ENCODE measurements around the gene HOXA6.

DNA sequence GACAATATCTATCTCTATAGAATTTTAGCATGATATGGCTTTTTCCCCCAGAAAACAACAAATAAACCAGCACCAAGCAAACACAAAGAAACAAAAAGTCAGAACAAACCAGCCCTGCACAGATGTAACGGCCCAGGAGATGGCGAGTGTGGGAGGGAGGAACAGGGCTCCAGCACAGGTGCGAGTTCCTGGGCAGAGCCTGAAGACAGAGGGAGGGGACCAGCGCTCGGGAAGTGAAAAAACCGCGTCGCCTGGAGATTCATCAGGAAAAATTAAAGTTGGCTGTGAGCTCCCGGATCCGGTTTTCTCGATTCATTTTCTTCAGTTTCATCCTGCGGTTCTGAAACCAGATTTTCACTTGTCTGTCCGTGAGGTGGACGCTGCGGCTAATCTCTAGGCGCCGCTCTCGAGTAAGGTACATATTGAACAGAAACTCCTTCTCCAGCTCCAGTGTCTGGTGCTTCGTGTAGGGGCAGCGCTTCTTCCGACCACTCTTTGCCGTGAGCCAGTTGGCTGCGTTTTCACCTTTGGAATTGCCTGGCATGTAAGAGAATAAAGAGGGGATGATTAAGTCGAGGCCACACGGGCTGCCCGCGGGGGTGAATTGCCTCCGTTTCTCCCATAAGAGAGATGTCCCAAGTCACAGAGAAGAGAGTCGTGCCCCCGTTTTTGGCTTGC, 24.2 kb upstream of the HOXA6 start:
- TF ChIP-seq, protein P1, sequence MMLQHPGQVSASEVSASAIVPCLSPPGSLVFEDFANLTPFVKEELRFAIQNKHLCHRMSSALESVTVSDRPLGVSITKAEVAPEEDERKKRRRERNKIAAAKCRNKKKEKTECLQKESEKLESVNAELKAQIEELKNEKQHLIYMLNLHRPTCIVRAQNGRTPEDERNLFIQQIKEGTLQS (IDR thresholded peaks at IDR 0.05; ENCODE audit: borderline replicate concordance, extremely low read depth, low read depth, low read length), result no peak
- TF ChIP-seq CBX3 (IDR thresholded peaks at IDR 0.05; ENCODE audit: borderline replicate concordance, low read depth) (no peak), CREB1 (IDR thresholded peaks at IDR 0.05; ENCODE audit: low read depth) (no peak), BRCA1 (IDR thresholded peaks at IDR 0.05; ENCODE audit: low read depth, low read length) (no peak), YY1 (IDR thresholded peaks at IDR 0.05; ENCODE audit: low read depth, low read length) (no peak), ZBTB40 (IDR thresholded peaks at IDR 0.05; ENCODE audit: borderline replicate concordance) (no peak), EP300 (IDR thresholded peaks at IDR 0.05; ENCODE audit: borderline replicate concordance in 1 of 2, control insufficient read depth in 1 of 2, low read depth in 2 of 2, low read length in 2 of 2) (no peak), POLR2A (IDR thresholded peaks at IDR 0.05; ENCODE audit: low read depth, low read length) (no peak)
- TF ChIP-seq, protein P2, sequence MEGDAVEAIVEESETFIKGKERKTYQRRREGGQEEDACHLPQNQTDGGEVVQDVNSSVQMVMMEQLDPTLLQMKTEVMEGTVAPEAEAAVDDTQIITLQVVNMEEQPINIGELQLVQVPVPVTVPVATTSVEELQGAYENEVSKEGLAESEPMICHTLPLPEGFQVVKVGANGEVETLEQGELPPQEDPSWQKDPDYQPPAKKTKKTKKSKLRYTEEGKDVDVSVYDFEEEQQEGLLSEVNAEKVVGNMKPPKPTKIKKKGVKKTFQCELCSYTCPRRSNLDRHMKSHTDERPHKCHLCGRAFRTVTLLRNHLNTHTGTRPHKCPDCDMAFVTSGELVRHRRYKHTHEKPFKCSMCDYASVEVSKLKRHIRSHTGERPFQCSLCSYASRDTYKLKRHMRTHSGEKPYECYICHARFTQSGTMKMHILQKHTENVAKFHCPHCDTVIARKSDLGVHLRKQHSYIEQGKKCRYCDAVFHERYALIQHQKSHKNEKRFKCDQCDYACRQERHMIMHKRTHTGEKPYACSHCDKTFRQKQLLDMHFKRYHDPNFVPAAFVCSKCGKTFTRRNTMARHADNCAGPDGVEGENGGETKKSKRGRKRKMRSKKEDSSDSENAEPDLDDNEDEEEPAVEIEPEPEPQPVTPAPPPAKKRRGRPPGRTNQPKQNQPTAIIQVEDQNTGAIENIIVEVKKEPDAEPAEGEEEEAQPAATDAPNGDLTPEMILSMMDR (IDR thresholded peaks at IDR 0.05 in 2 of 3, conservative IDR thresholded peaks at IDR 0.05 in 1 of 3; ENCODE audit: control insufficient read depth in 2 of 3, extremely low read depth in 1 of 3, insufficient read depth in 1 of 3, low read depth in 3 of 3, low read length in 3 of 3), result no peak

Data from GM12878 (cell line).